RWPE2 (cell line): ENCODE measurements around the gene DMRTA2.

Experiments
- ATAC-seq: fragments of 200-7000 bp; cut with Tn5 transposase; 3 replicates; pipeline ENCODE4 v1.9.1; 2021; ENCODE audit warnings: low read depth
- DNase-seq: peaks from one replicate; pipeline ENCODE4 v3.0.0-alpha.2; 2020; ENCODE audit warnings: low spot score
- H3K27ac ChIP-seq: fragments of 450-650 bp; 2 replicates; pipeline ENCODE4 v1.5.1; 2017; ENCODE audit warnings: mild to moderate bottlenecking; ENCODE audit not compliant: poor library complexity, severe bottlenecking
- H3K27me3 ChIP-seq: fragments of 250-450 bp; sonication (Bioruptor Pico); 2 replicates; pipeline ENCODE4 v1.5.1; 2021; ENCODE audit warnings: mild to moderate bottlenecking, moderate library complexity; ENCODE audit not compliant: insufficient read depth, poor library complexity, severe bottlenecking
- H3K36me3 ChIP-seq: fragments of 250-450 bp; sonication (Bioruptor Pico); 2 replicates; pipeline ENCODE4 v1.5.1; 2020; ENCODE audit warnings: low read depth, mild to moderate bottlenecking, moderate library complexity
- H3K4me1 ChIP-seq: fragments of 250-450 bp; sonication (Bioruptor Pico); 2 replicates; pipeline ENCODE4 v1.5.1; 2021; ENCODE audit warnings: mild to moderate bottlenecking, moderate library complexity; ENCODE audit not compliant: insufficient read depth, poor library complexity, severe bottlenecking
- H3K4me3 ChIP-seq: fragments of 250-450 bp; sonication (Bioruptor Pico); 2 replicates; pipeline ENCODE4 v1.5.1; 2021; ENCODE audit warnings: mild to moderate bottlenecking, moderate library complexity; ENCODE audit not compliant: severe bottlenecking
- H3K9me3 ChIP-seq: fragments of 250-450 bp; sonication (Bioruptor Pico); 2 replicates; pipeline ENCODE4 v1.5.1; 2021; ENCODE audit warnings: mild to moderate bottlenecking, moderate library complexity; ENCODE audit not compliant: severe bottlenecking
- CTCF ChIP-seq: fragments of 450-650 bp; IDR thresholded peaks from one replicate; pipeline ENCODE4 v1.5.1; 2017; ENCODE audit warnings: mild to moderate bottlenecking, moderate library complexity; ENCODE audit not compliant: poor library complexity, severe bottlenecking

DMRTA2 gene

GRCh38 chr1:50441183-50441582 is 17.9 kb upstream of the DMRTA2 start:
- Histone ChIP-seq H3K4me3 (no peak overlapping the region), H3K36me3 (0 out of 2 replicates have a peak, but pooled peaks cover 8% of the 10 kb centered on the region), H3K27me3 (no peaks in the 10 kb centered on the region), H3K27ac (no peak overlapping the region), H3K4me1 (no peaks in the 10 kb centered on the region), H3K9me3 (no peaks in the 10 kb centered on the region)
- no peak for ATAC-seq
- no peak for TF ChIP-seq CTCF
- no peak for DNase-seq

- Histone ChIP-seq H3K9me3 (no peaks in the 10 kb centered on the region), H3K36me3 (0 out of 2 replicates have a peak, but pooled peaks cover 8% of the 10 kb centered on the region), H3K4me1 (no peaks in the 10 kb centered on the region), H3K27me3 (no peaks in the 10 kb centered on the region), H3K4me3 (no peak overlapping the region), H3K27ac (no peak overlapping the region)
- DNase-seq (no peak), ATAC-seq (peak; percentile 55; the same call in 1 of the 3 replicates)
- TF ChIP-seq CTCF: no peak
These were observed 15.7 kb upstream of the DMRTA2 start for GRCh38 chr1:50438945-50439344.

GRCh38 chr1:50436489-50436888 is 13.2 kb upstream of the DMRTA2 start:
- 0 out of 2 replicates have a peak, but pooled peaks cover 8% of the 10 kb centered on the region for H3K36me3 ChIP-seq
- H3K4me3 ChIP-seq: no peak overlapping the region
- H3K27me3 ChIP-seq: peaks cover 5% of the 10 kb centered on the region
- ATAC-seq (no peak), DNase-seq (no peak)
- TF ChIP-seq CTCF: no peak
- no peaks in the 10 kb centered on the region for H3K4me1 ChIP-seq
- H3K27ac ChIP-seq: no peak overlapping the region
- no peaks in the 10 kb centered on the region for H3K9me3 ChIP-seq

GRCh38 chr1:50430010-50430405 is 6.8 kb upstream of the DMRTA2 start:
- TF ChIP-seq CTCF: no peak
- Histone ChIP-seq H3K36me3 (no peaks in the 10 kb centered on the region), H3K27me3 (peaks cover 69% of the 10 kb centered on the region), H3K4me1 (no peaks in the 10 kb centered on the region), H3K9me3 (no peaks in the 10 kb centered on the region), H3K27ac (no peak overlapping the region), H3K4me3 (no peak overlapping the region)
- DNase-seq (no peak), ATAC-seq (no peak)

GRCh38 chr1:50427818-50428779 is 4.9 kb upstream of the DMRTA2 start:
- H3K36me3 ChIP-seq: no peaks in the 10 kb centered on the region
- DNase-seq: no peak
- H3K27ac ChIP-seq: no peak overlapping the region
- no peak for ATAC-seq
- H3K4me3 ChIP-seq: no peak overlapping the region
- no peaks in the 10 kb centered on the region for H3K4me1 ChIP-seq
- TF ChIP-seq CTCF: no peak
- H3K9me3 ChIP-seq: no peaks in the 10 kb centered on the region
- peaks cover 88% of the 10 kb centered on the region for H3K27me3 ChIP-seq
